CD4-positive, alpha-beta memory T cell (primary cell): Measurements from ENCODE around the gene LSR. TPM values are rescaled to one million over a fixed set of nuclear protein-coding genes. Genes with fewer than 3 reads are reported as not detected.
A peak's percentile ranks its signal among the peaks of the same experiment; 100 is the strongest.

Experiments used
- CTCF ChIA-PET: fragments of 350-600 bp; sonication (Branson Sonifier 250); formaldehyde crosslinking; loops from one replicate; lab custom pipeline; 2021; ENCODE audit warnings: inconsistent platforms; ENCODE audit not compliant: partially characterized antibody; lab: Charles Lee
- POLR2A ChIA-PET: fragments of 350-600 bp; sonication (Branson Sonifier 250); formaldehyde crosslinking; loops from one replicate; lab custom pipeline; 2021; ENCODE audit not compliant: partially characterized antibody; lab: Charles Lee
- DNase-seq, 5 donors: peaks; one replicate each; pipeline versions ENCODE4 v3.0.0 to v3.0.0-alpha.2; 2020 to 2022; ENCODE audit warnings: mixed read lengths in 1 of 5
- H3K27ac ChIP-seq: one replicate; pipeline ENCODE4 v1.7.0; 2013; ENCODE audit warnings: low read depth, low read length
- H3K27me3 ChIP-seq: 2 replicates; pipeline ENCODE4 v1.7.0; 2013; ENCODE audit warnings: mild to moderate bottlenecking, low read length, moderate library complexity; ENCODE audit not compliant: insufficient read depth
- H3K36me3 ChIP-seq: 2 replicates; pipeline ENCODE4 v1.7.0; 2013; ENCODE audit warnings: mild to moderate bottlenecking, low read length, moderate library complexity; ENCODE audit not compliant: insufficient read depth
- H3K4me1 ChIP-seq: 2 replicates; pipeline ENCODE4 v1.7.0; 2013; ENCODE audit warnings: mild to moderate bottlenecking, low read length, moderate library complexity; ENCODE audit not compliant: insufficient read depth
- H3K4me3 ChIP-seq, 2 donors: one replicate each; pipeline ENCODE4 v1.7.0; 2013; ENCODE audit warnings: low read length in 2 of 2, mild to moderate bottlenecking in 1 of 2
- H3K9me3 ChIP-seq, 2 donors: one replicate each; pipeline ENCODE4 v1.7.0; 2013; ENCODE audit warnings: low read length in 2 of 2, control low read depth in 1 of 2; ENCODE audit not compliant: control insufficient read depth in 1 of 2
- H3K27ac Mint-ChIP-seq, 7 donors: one replicate each; pipeline ENCODE4 v1.8.0; 2020 to 2021; ENCODE audit warnings: mixed read lengths in 7 of 7, mild to moderate bottlenecking in 6 of 7, inconsistent platforms in 3 of 7, moderate library complexity in 3 of 7
- H3K27me3 Mint-ChIP-seq, 2 donors: one replicate each; pipeline ENCODE4 v1.8.0; 2020 to 2021; ENCODE audit warnings: mixed read lengths in 2 of 2
- H3K36me3 Mint-ChIP-seq, 2 donors: one replicate each; pipeline ENCODE4 v1.8.0; 2020 to 2021; ENCODE audit warnings: mixed read lengths in 2 of 2, inconsistent platforms in 1 of 2, mild to moderate bottlenecking in 1 of 2
- H3K4me1 Mint-ChIP-seq, 4 donors: one replicate each; pipeline ENCODE4 v1.8.0; 2020 to 2021; ENCODE audit warnings: mixed read lengths in 4 of 4, mild to moderate bottlenecking in 1 of 4
- H3K4me3 Mint-ChIP-seq, 8 donors: one replicate each; pipeline ENCODE4 v1.8.0; 2020 to 2021; ENCODE audit warnings: mixed read lengths in 8 of 8, mild to moderate bottlenecking in 7 of 8, moderate library complexity in 6 of 8, inconsistent platforms in 3 of 8
- H3K9me3 Mint-ChIP-seq, 8 donors: one replicate each; pipeline ENCODE4 v1.8.0; 2020 to 2021; ENCODE audit warnings: mixed read lengths in 8 of 8, mild to moderate bottlenecking in 5 of 8, inconsistent platforms in 3 of 8, moderate library complexity in 1 of 8
- intact Hi-C: fragments of 100-400 bp; cut with micrococcal nuclease; formaldehyde crosslinking; loops from one replicate; pipeline ENCODE4 v1.15.1; 2023
- polyA plus RNA-seq, 2 donors: library from polyadenylated mRNA; unstranded; fragments of 300-500 nt; fragmentation: Illumina TruSeq; gene quantifications; one replicate each; pipeline ENCODE4 v1.2.3, GENCODE V29; 2021
- total RNA-seq, 2 experiments: library from RNA; stranded (reverse); gene quantifications; one replicate each; pipeline ENCODE4 v1.2.3, GENCODE V29; 2021

LSR gene
- total and polyA plus RNA-seq, 4 experiments from 2014 or later: 45.8 to 91.6 (median 62.5) TPM

- Histone ChIP-seq H3K27ac (peak overlapping the region; percentile 76), H3K4me3 (peak overlapping the region in 1 of 2 donors; percentile 56), H3K4me1 (peaks cover 33% of the 10 kb centered on the region), H3K9me3 (no peaks in the 10 kb centered on the region), H3K27me3 (no peaks in the 10 kb centered on the region), H3K36me3 (peaks cover 25% of the 10 kb centered on the region)
- peaks cover 15 to 46% of the 10 kb centered on the region in 2 donors for H3K36me3 Mint-ChIP-seq
- H3K4me1 Mint-ChIP-seq: peaks cover 14 to 35% (median 25%) of the 10 kb centered on the region in 4 donors
- peak overlapping the region; percentile 93 to 97 (median 96) for H3K4me3 Mint-ChIP-seq
- H3K27me3 Mint-ChIP-seq: no peaks in the 10 kb centered on the region
- ChIA-PET POLR2A (interaction anchor here (0.6 to 7.7 kb wide), 11 partner anchors 10 to 113 kb away, joined by 3 to 95 read pairs (median 7); partner anchors contain the start of gene FXYD5), CTCF (interaction anchor here (2.1 kb wide), 1 partner anchor 26 kb away, joined by 7 read pairs; no protein-coding TSS in a partner anchor)
- intact Hi-C loops: loop anchor here (1.0 kb wide), 1 partner anchor 18 kb away; no protein-coding TSS in a partner anchor
- H3K27ac Mint-ChIP-seq: peak overlapping the region; percentile 62 to 98 (median 96)
- DNase-seq: peak in 1 of 5 donors; percentile 56
- peaks cover 0 to 1% (median 0%) of the 10 kb centered on the region in 8 donors for H3K9me3 Mint-ChIP-seq
These were observed 17.9 kb downstream of the LSR start for GRCh38 chr19:35266520-35267352.

GRCh38 chr19:35267353-35267817 lies 18.6 kb downstream of the LSR start:
- POLR2A ChIA-PET: interaction anchor here (0.7 to 7.7 kb wide), 19 partner anchors 9 to 125 kb away, joined by 3 to 95 read pairs (median 10); partner anchors contain the start of genes FXYD5 and FXYD7
- CTCF ChIA-PET: interaction anchor here (1.0 to 2.1 kb wide), 3 partner anchors 26 to 127 kb away, joined by 3 to 7 read pairs (median 4); no protein-coding TSS in a partner anchor
- Histone ChIP-seq H3K27me3 (no peaks in the 10 kb centered on the region), H3K9me3 (no peaks in the 10 kb centered on the region), H3K4me3 (peak overlapping the region; percentile 42 to 56), H3K4me1 (peaks cover 37% of the 10 kb centered on the region), H3K36me3 (peaks cover 28% of the 10 kb centered on the region), H3K27ac (peak overlapping the region; percentile 76)
- peaks cover 17 to 41% (median 28%) of the 10 kb centered on the region in 4 donors for H3K4me1 Mint-ChIP-seq
- H3K27ac Mint-ChIP-seq: peak overlapping the region; percentile 93 to 99 (median 97)
- peaks cover 0 to 1% (median 0%) of the 10 kb centered on the region in 8 donors for H3K9me3 Mint-ChIP-seq
- H3K27me3 Mint-ChIP-seq: no peaks in the 10 kb centered on the region
- H3K36me3 Mint-ChIP-seq: peaks cover 21 to 51% of the 10 kb centered on the region in 2 donors
- peak in 1 of 5 donors; percentile 11 for DNase-seq
- intact Hi-C loops: loop anchor here (1.0 kb wide), 1 partner anchor 19 kb away; no protein-coding TSS in a partner anchor
- peak overlapping the region; percentile 93 to 97 (median 96) for H3K4me3 Mint-ChIP-seq

- ChIA-PET POLR2A (interaction anchor here (0.7 to 7.5 kb wide), 20 partner anchors 9 to 143 kb away, joined by 3 to 95 read pairs (median 7); partner anchors contain the start of genes FXYD5 and FXYD7), CTCF (interaction anchor here (0.7 to 2.1 kb wide), 4 partner anchors 27 to 127 kb away, joined by 3 to 7 read pairs (median 4); no protein-coding TSS in a partner anchor)
- peaks cover 17 to 43% (median 29%) of the 10 kb centered on the region in 4 donors for H3K4me1 Mint-ChIP-seq
- DNase-seq: peak; percentile 67 to 87 (median 81)
- H3K4me1 ChIP-seq: peaks cover 37% of the 10 kb centered on the region
- no peaks in the 10 kb centered on the region for H3K9me3 Mint-ChIP-seq
- no peaks in the 10 kb centered on the region for H3K27me3 Mint-ChIP-seq
- peak overlapping the region; percentile 42 to 56 for H3K4me3 ChIP-seq
- peaks cover 28% of the 10 kb centered on the region for H3K36me3 ChIP-seq
- H3K27ac Mint-ChIP-seq: peak overlapping the region; percentile 93 to 99 (median 97)
- peak overlapping the region; percentile 76 for H3K27ac ChIP-seq
- no peaks in the 10 kb centered on the region for H3K27me3 ChIP-seq
- intact Hi-C loops: loop anchor here (1.0 to 2.0 kb wide), 4 partner anchors 20 to 125 kb away; partner anchors contain the start of gene FXYD7
- peak overlapping the region; percentile 93 to 97 (median 96) for H3K4me3 Mint-ChIP-seq
- H3K9me3 ChIP-seq: no peaks in the 10 kb centered on the region
- H3K36me3 Mint-ChIP-seq: peaks cover 23 to 52% of the 10 kb centered on the region in 2 donors
These were observed 19.2 kb downstream of the LSR start for GRCh38 chr19:35267818-35268535.

GRCh38 chr19:35268536-35269437 lies 20.0 kb downstream of the LSR start, which contains the start of gene USF2:
USF2 (plus strand) TSS chr19:35268962; CDS start chr19:35269102, 140 bp downstream.
- Mint-ChIP-seq H3K4me1 (peaks cover 20 to 48% (median 35%) of the 10 kb centered on the region in 4 donors), H3K36me3 (peaks cover 27 to 59% of the 10 kb centered on the region in 2 donors), H3K27me3 (no peaks in the 10 kb centered on the region), H3K9me3 (no peaks in the 10 kb centered on the region), H3K27ac (peak within 1 kb of the TSS; percentile 93 to 99 (median 97)), H3K4me3 (peak within 1 kb of the TSS; percentile 93 to 97 (median 96))
- POLR2A ChIA-PET: interaction anchor here (0.6 to 7.5 kb wide), 22 partner anchors 9 to 305 kb away, joined by 3 to 95 read pairs (median 6); partner anchors contain the start of genes FXYD5, FXYD7 and SCN1B
- intact Hi-C loops: loop anchor here (1.0 to 2.0 kb wide), 7 partner anchors 32 to 227 kb away; partner anchors contain the start of genes FFAR1 and FXYD7
- peak; percentile 62 to 80 (median 67) for DNase-seq
- peak within 1 kb of the TSS; percentile 76 for H3K27ac ChIP-seq
- H3K27me3 ChIP-seq: no peaks in the 10 kb centered on the region
- H3K4me1 ChIP-seq: peaks cover 37% of the 10 kb centered on the region
- peaks cover 33% of the 10 kb centered on the region for H3K36me3 ChIP-seq
- peak within 1 kb of the TSS; percentile 42 to 56 for H3K4me3 ChIP-seq
- H3K9me3 ChIP-seq: no peaks in the 10 kb centered on the region
- CTCF ChIA-PET: interaction anchor here (0.7 to 2.1 kb wide), 5 partner anchors 28 to 154 kb away, joined by 3 to 7 read pairs (median 4); no protein-coding TSS in a partner anchor

GRCh38 chr19:35269438-35270117 lies 20.8 kb downstream of the LSR start:
- H3K27me3 Mint-ChIP-seq: no peaks in the 10 kb centered on the region
- no peaks in the 10 kb centered on the region for H3K9me3 ChIP-seq
- intact Hi-C loops: loop anchor here (1.0 to 2.0 kb wide), 7 partner anchors 33 to 226 kb away; partner anchors contain the start of genes FFAR1 and FXYD7
- H3K27me3 ChIP-seq: no peaks in the 10 kb centered on the region
- peak overlapping the region; percentile 41 for H3K27ac ChIP-seq
- ChIA-PET POLR2A (interaction anchor here (0.8 to 7.5 kb wide), 15 partner anchors 8 to 146 kb away, joined by 3 to 95 read pairs (median 6); partner anchors contain the start of genes FXYD5 and FXYD7), CTCF (interaction anchor here (1.1 to 1.6 kb wide), 4 partner anchors 15 to 155 kb away, joined by 3 to 5 read pairs (median 4); no protein-coding TSS in a partner anchor)
- H3K4me3 Mint-ChIP-seq: peak overlapping the region; percentile 65 to 83 (median 77)
- H3K36me3 ChIP-seq: peaks cover 41% of the 10 kb centered on the region
- peaks cover 20 to 53% (median 38%) of the 10 kb centered on the region in 4 donors for H3K4me1 Mint-ChIP-seq
- peak overlapping the region; percentile 61 to 86 (median 77) for H3K27ac Mint-ChIP-seq
- no peaks in the 10 kb centered on the region for H3K9me3 Mint-ChIP-seq
- peaks cover 37% of the 10 kb centered on the region for H3K4me1 ChIP-seq
- peaks cover 34 to 60% of the 10 kb centered on the region in 2 donors for H3K36me3 Mint-ChIP-seq
- DNase-seq: peak; percentile 68 to 74 (median 70)
- H3K4me3 ChIP-seq: peak overlapping the region in 1 of 2 donors; percentile 41
